Stimulated activated CD8-positive, alpha-beta memory T cell treated with anti-CD3 and anti-CD28 coated beads, Interleukin-4, amount 100 ng/mL, for 24 hours (primary cell): ENCODE results near the gene S100A8.

Experiments used
- DNase-seq: peaks from one replicate; pipeline ENCODE4 v3.0.0-alpha.2; 2020; ENCODE audit warnings: low read depth

S100A8 gene

GRCh38 chr1:153362187-153362775 is 28.6 kb downstream of the S100A8 start:
- no peak for DNase-seq

GRCh38 chr1:153361480-153362109 is 29.3 kb downstream of the S100A8 start:
- no peak for DNase-seq

GRCh38 chr1:153360592-153361479 is 30.0 kb downstream of the S100A8 start:
- DNase-seq: no peak

GRCh38 chr1:153360190-153360589 is 30.7 kb downstream of the S100A8 start:
- no peak for DNase-seq

- no peak for DNase-seq
Observed at GRCh38 chr1:153359241-153359640, 31.6 kb downstream of the S100A8 start.

GRCh38 chr1:153358691-153358975 is 32.2 kb downstream of the S100A8 start:
- no peak for DNase-seq

- DNase-seq: no peak
Observed at GRCh38 chr1:153357853-153358690, 32.8 kb downstream of the S100A8 start, which contains the start of gene S100A9. S100A9 (plus strand) TSS chr1:153357854; CDS start chr1:153358284, 430 bp downstream.

GRCh38 chr1:153357076-153357852 is 33.6 kb downstream of the S100A8 start:
- DNase-seq: no peak

- DNase-seq: no peak
Observed at GRCh38 chr1:153356392-153357075, 34.3 kb downstream of the S100A8 start.

- DNase-seq: no peak
Observed at GRCh38 chr1:153355445-153356071, 35.3 kb downstream of the S100A8 start.

- no peak for DNase-seq
Observed at GRCh38 chr1:153354515-153355193, 36.2 kb downstream of the S100A8 start.

- DNase-seq: no peak
Observed at GRCh38 chr1:153353226-153353947, 37.5 kb downstream of the S100A8 start.

GRCh38 chr1:153352523-153352922 is 38.4 kb downstream of the S100A8 start:
- peak; percentile 31 for DNase-seq

- no peak for DNase-seq
Observed at GRCh38 chr1:153350321-153350957, 40.4 kb downstream of the S100A8 start.

- no peak for DNase-seq
Observed at GRCh38 chr1:153349363-153350320, 41.2 kb downstream of the S100A8 start.

- DNase-seq: no peak
Observed at GRCh38 chr1:153348511-153349362, 42.1 kb downstream of the S100A8 start, which contains the start of gene PGLYRP4. PGLYRP4 (minus strand) TSS chr1:153348841; CDS start chr1:153347932, 909 bp downstream.
